Activated CD8-positive, alpha-beta T cell treated with anti-CD3 and anti-CD28 coated beads for 36 hours (primary cell): ENCODE data around the gene HIVEP1. TPM values are rescaled to one million over a fixed set of nuclear protein-coding genes. Genes with fewer than 3 reads are reported as not detected.

Experiments used
- ATAC-seq: fragments of 200-7000 bp; cut with Tn5 transposase; one replicate; pipeline ENCODE4 v1.10.0; 2021; ENCODE audit warnings: mild to moderate bottlenecking, moderate library complexity
- CTCF ChIA-PET: fragments of 350-600 bp; sonication (Branson Sonifier 250); formaldehyde crosslinking; loops from one replicate; lab custom pipeline; 2021; ENCODE audit warnings: antibody characterized with exemption; lab: Charles Lee
- POLR2A ChIA-PET: fragments of 350-600 bp; sonication (Branson Sonifier 250); formaldehyde crosslinking; loops from one replicate; lab custom pipeline; 2021; ENCODE audit warnings: antibody characterized with exemption; lab: Charles Lee
- DNase-seq: peaks from one replicate; pipeline ENCODE4 v3.0.0-alpha.2; 2020
- H3K27ac Mint-ChIP-seq: one replicate; pipeline ENCODE4 v1.8.0; 2021; ENCODE audit warnings: mild to moderate bottlenecking, mixed read lengths
- H3K27me3 Mint-ChIP-seq: one replicate; pipeline ENCODE4 v1.8.0; 2021; ENCODE audit warnings: mixed read lengths
- H3K36me3 Mint-ChIP-seq: one replicate; pipeline ENCODE4 v1.8.0; 2021; ENCODE audit warnings: low read depth, mixed read lengths
- H3K4me1 Mint-ChIP-seq: one replicate; pipeline ENCODE4 v1.8.0; 2021; ENCODE audit warnings: low read depth, mixed read lengths
- H3K4me3 Mint-ChIP-seq: one replicate; pipeline ENCODE4 v1.8.0; 2021; ENCODE audit warnings: mild to moderate bottlenecking, moderate library complexity, mixed read lengths
- H3K9me3 Mint-ChIP-seq: one replicate; pipeline ENCODE4 v1.8.0; 2021; ENCODE audit warnings: mixed read lengths
- CTCF ChIP-seq: fragments of 200-600 bp; IDR thresholded peaks from one replicate; pipeline ENCODE4 v1.8.0; 2022; ENCODE audit warnings: antibody characterized with exemption, mild to moderate bottlenecking
- intact Hi-C: fragments of 100-400 bp; cut with micrococcal nuclease; formaldehyde crosslinking; loops from one replicate; pipeline ENCODE4 v1.10.0; 2022
- total RNA-seq, 2 experiments: library from RNA; stranded (reverse); gene quantifications; one replicate each; pipeline ENCODE4 v1.2.3, GENCODE V29; 2021

HIVEP1 gene
- total RNA-seq, 2 experiments from 2014 or later, result 38.5 to 41.3 TPM

GRCh38 chr6:12203001-12203400 lies 190.9 kb downstream of the HIVEP1 start:
- intact Hi-C loops, result no loop called here

GRCh38 chr6:12208190-12208589 lies 196.1 kb downstream of the HIVEP1 start:
- peaks cover 3% of the 10 kb centered on the region for H3K4me1 Mint-ChIP-seq
- H3K36me3 Mint-ChIP-seq, result no peaks in the 10 kb centered on the region
- peaks cover 4% of the 10 kb centered on the region for H3K27me3 Mint-ChIP-seq
- intact Hi-C loops, result no loop called here
- TF ChIP-seq CTCF, result no peak
- ATAC-seq (no peak), DNase-seq (no peak)
- POLR2A ChIA-PET, result no interaction called here
- CTCF ChIA-PET, result interaction anchor here (1.1 kb wide), 1 partner anchor 81 kb away, joined by 4 read pairs; the partner anchor contains the start of gene EDN1
- H3K9me3 Mint-ChIP-seq, result no peaks in the 10 kb centered on the region
- H3K27ac Mint-ChIP-seq, result no peak overlapping the region
- no peak overlapping the region for H3K4me3 Mint-ChIP-seq

More at GRCh38 chr6:12203001-12203400, 190.9 kb downstream of the HIVEP1 start:
- Mint-ChIP-seq H3K27ac (no peak overlapping the region), H3K27me3 (peaks cover 4% of the 10 kb centered on the region), H3K36me3 (no peaks in the 10 kb centered on the region), H3K4me1 (peaks cover 3% of the 10 kb centered on the region), H3K9me3 (no peaks in the 10 kb centered on the region), H3K4me3 (no peak overlapping the region)
- TF ChIP-seq CTCF, result no peak
- CTCF ChIA-PET, result no interaction called here
- POLR2A ChIA-PET, result no interaction called here
- ATAC-seq, result no peak
- DNase-seq, result no peak

- H3K9me3 Mint-ChIP-seq, result no peaks in the 10 kb centered on the region
- TF ChIP-seq CTCF, result no peak
- ATAC-seq, result no peak
- ChIA-PET POLR2A (interaction anchor here (1.0 kb wide), 1 partner anchor 33 kb away, joined by 3 read pairs; no protein-coding TSS in a partner anchor), CTCF (interaction anchor here (1.1 kb wide), 1 partner anchor 81 kb away, joined by 4 read pairs; the partner anchor contains the start of gene EDN1)
- peaks cover 4% of the 10 kb centered on the region for H3K27me3 Mint-ChIP-seq
- H3K4me1 Mint-ChIP-seq, result peaks cover 3% of the 10 kb centered on the region
- DNase-seq, result no peak
- no peak overlapping the region for H3K27ac Mint-ChIP-seq
- intact Hi-C loops, result no loop called here
- H3K36me3 Mint-ChIP-seq, result no peaks in the 10 kb centered on the region
- no peak overlapping the region for H3K4me3 Mint-ChIP-seq
These were observed 196.6 kb downstream of the HIVEP1 start for GRCh38 chr6:12208673-12209072.

Other genes with a start within 250 kb of the HIVEP1 start
- gene ADTRP, start 233.5 kb upstream of the HIVEP1 start, total RNA-seq, result 10 to 100 TPM; 20.0 to 21.9 TPM